HTERT RPE-1 (cell line): Measurements from ENCODE around the gene GLI3.

Source experiments
- in situ Hi-C: fragments of 300-500 bp; cut with MboI; formaldehyde crosslinking; loops from 4 replicates; pipeline ENCODE4 v1.14.3; 2020; ENCODE audit warnings: low sequenced_read_pairs

Gene GLI3

DNA sequence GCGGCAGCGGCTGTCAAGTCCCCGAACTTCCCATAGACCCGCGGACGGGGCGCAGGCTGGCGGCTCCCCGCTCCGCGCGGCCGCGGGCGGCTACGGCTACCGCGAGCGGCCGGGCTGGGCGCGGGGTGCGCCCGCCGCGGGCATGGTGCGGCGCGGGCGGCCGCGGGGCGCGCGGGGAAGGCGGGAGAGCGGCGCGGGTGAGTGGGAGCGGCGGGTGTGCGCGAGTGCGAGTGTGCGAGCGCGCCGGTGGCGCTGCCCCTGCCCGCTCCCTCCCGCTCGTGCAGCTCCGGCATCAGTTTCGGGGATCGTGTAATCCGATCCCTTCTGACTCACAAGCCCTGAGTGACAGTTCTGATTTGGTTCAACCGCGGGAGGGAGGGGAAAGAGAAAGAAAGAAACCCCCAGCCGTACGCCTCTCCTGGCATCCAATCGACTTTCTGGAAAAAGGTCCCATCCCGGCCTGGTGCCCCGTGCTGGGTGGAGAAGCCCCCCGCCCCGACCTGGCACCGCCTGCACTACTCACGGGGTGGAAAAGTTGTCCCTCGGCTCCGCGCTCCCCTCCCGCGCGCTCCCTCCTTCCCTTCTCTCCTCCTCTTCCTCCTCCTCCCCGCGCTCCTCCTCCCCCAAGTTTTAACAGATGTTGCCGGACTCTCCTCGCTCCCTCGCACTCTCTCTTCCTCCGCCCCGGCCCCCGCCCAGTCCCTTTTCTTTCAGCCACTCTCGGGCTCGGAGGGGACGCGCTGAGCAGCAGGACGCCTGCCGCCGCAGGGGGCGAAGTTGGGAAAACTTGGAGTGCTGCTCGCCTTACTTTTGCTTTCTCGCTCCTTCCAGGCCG lies at the start of gene GLI3:
GLI3 (minus strand) TSS at position 234 of the 835 bp plus-strand sequence. CDS start 13,956 bp downstream, outside the sequence.
- in situ Hi-C loops: no loop called here

DNA sequence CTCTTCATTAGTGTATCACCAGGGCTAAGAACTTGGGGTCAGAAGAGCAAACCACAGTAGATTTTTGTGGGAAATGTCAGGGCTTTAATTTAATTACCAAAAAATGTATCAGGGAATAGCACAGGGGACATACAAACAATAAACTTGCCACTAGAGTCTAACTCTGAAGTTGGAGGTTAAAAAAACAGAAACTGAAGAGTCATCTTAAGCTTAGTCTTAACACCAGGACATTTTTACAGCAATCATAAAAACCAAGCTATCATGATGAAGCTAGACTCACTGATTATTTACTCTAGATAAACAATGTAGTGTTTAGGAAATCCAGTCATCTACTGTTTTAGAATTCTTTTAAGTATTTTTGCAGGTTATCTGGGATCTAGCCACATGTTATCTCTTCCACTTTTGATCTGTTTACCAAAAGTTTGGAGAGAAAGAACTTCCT lies 48.4 kb upstream of the GLI3 start:
- in situ Hi-C loops: no loop called here

DNA sequence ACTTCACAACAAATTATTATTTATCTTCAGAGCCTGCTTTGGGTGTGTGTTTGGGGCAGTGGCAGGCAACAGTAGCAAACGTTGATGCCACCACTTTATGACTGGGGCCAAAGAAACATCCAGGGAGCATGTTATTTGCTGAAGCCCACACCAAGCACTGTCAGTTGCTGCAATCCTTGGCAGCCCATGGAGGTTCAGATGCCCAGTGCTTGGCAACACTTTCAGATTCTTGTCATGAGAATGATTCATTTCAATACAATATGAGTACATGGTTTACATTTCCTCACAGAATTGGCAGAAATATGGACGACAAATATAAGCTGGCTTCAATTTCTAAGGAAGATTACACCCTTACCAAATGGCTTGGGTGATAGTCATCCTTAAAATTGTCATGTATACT lies 46.5 kb upstream of the GLI3 start:
- in situ Hi-C loops: no loop called here

- in situ Hi-C loops: no loop called here
Measured at GRCh38 chr7:42278344-42278743, 41.3 kb upstream of the GLI3 start.

GRCh38 chr7:42274053-42274452 lies 37.0 kb upstream of the GLI3 start:
- in situ Hi-C loops: no loop called here

DNA sequence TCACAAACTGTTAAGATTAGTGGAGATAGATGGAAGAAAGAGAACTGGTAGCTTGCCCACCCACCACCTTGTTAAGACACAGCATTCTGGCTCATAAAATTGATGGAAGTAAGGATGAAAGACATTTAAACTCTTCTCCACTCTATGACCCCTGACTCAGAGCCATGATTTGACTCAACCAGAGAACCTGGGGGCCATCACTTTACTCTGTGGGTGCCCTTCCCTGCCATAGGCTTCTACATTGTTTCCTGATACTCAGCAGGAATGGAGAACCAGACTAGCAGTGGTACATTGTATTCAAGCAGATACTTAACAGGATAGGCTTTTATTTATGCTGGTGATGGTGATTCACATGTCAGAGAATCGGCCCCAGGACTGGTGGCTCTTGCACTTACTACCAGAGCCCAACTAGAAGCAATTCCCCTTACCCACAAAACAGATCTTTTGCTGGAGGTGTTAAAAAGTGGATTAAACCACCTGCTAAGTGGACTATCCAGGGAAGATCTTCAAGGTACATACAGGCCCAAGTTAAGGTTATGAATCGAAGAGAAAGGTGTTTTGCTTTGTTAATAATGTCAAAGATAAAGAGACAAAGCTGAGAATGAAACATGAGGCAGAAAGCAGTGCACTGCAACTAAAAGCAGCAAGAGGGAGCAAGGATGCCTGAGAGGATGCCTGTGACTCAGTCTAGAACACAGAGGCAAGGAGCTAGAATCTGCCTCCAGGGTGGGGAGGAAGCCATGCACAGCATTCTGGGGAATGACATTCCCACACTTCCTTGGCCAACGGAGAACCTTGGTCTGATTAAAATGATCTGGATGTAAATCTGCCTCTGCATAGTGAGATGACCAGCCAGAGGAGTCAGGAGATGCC lies 36.0 kb upstream of the GLI3 start:
- in situ Hi-C loops: no loop called here

DNA sequence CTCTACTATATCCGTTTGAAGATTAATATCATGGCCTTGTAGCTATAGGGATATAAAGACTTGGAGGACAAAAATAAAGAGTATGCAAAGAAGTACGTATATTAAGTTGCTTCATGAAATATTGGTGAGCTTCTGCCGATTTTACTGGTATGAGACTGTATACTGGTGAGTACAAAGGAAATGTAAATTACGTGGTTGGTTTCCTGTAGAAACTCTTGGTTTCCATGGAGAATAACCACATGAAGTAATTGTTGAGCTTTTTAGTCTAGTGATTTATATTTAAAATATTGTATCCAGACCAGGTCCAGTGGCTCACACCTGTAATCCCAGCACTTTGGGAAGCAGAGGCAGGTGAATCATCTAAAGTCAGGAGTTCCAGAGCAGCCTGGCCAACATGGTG lies 32.2 kb upstream of the GLI3 start:
- in situ Hi-C loops: no loop called here

- in situ Hi-C loops: no loop called here
Measured at GRCh38 chr7:42264702-42265101, 27.7 kb upstream of the GLI3 start.

DNA sequence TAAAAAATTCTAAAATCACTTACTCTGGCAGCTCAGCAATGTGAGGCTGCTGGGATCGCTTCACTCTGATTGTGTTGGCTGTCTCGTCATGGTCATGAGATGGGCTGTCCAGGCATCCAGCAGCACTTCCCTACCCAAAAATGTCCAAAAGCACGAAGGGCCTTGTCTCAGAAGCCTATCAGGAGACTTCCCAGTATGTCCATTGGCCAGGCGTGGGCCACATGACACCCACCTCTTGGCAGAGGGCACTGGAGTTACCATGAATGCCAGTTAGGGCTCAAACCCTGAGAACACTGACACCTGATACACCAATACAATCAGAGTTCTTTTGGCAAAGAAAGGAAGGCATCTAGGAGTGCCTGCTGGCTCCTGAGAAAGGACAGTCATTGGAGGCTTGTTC lies 27.0 kb upstream of the GLI3 start:
- in situ Hi-C loops: no loop called here

GRCh38 chr7:42262964-42263363 lies 26.0 kb upstream of the GLI3 start:
- in situ Hi-C loops: no loop called here

DNA sequence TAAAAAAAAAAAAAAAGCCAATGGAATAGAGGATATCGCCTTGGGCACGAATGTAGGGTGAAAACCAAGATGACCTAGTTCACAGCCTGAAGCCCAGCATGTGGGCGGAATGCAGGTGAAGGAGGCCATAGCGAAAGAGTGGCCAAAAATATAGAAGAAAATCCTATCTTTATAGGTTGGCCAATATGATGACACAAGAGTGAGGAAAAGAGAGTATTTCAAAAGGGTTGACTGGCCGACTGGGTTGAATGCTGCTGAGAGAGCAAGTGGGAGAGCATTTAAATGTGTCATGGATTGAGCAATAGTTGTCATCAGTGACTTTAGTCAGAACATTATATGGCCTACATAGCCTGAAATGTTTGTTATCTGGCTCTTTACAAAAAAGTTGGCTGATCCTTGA lies 17.2 kb upstream of the GLI3 start:
- in situ Hi-C loops: no loop called here

GRCh38 chr7:42253316-42253715 lies 16.3 kb upstream of the GLI3 start:
- in situ Hi-C loops: no loop called here

GRCh38 chr7:42250411-42250810 lies 13.4 kb upstream of the GLI3 start:
- in situ Hi-C loops: no loop called here

DNA sequence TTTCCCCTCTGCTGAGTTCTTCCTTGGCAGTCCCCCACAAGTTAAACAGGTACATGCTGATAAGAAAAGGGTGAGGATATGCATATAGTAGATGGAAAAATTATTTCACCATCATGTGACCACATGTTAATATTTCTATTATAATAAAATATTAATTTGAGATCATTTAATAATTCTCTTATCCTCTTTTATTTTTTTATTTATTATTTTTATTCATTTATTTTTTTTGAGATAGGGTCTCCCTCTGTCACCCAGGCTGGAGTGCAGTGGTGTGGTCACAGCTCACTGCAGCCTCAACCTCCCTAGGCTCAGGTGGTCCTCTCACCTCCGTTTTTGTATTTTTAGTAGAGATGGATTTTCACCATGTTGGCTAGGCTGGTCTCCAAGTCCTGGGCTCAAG lies 11.6 kb upstream of the GLI3 start:
- in situ Hi-C loops: no loop called here

DNA sequence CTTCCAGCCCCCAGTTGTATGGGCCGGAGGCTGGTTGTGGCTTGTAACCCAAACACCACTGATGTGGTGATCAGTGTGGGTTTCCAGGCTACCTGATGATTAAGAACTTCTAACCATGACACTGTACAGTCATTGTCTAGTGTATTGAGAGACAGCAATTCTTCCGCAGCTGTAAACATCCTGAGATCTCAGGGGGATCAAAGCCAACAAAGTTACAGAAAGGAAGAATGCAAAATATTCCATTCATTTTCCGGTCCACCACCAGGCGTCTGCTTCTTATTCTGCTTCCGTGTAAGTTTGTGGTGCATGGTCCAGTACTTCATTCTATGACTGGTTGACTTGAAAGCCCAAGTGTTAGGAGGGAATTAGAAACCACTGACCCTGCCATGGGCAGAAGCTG lies 10.3 kb upstream of the GLI3 start:
- in situ Hi-C loops: no loop called here

DNA sequence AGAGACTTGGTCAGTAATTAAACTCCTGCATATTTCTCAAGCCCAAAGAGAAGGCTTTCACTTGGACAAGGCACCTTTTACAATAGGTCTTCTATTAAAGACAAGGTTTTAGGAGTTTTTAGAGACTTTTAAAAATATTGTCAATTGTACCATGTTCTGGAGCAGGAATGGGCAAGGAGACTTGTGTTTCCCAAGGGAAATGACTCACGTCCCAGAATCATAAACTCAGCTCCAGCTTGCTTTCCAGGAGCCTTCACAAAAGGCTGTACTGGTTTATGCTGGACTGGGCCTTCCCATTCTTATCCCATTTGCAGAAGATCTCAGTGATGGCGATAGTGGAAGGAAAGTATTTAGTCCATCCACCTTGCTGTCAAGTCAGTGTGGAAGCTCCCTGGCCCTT lies 7.8 kb upstream of the GLI3 start:
- in situ Hi-C loops: no loop called here

DNA sequence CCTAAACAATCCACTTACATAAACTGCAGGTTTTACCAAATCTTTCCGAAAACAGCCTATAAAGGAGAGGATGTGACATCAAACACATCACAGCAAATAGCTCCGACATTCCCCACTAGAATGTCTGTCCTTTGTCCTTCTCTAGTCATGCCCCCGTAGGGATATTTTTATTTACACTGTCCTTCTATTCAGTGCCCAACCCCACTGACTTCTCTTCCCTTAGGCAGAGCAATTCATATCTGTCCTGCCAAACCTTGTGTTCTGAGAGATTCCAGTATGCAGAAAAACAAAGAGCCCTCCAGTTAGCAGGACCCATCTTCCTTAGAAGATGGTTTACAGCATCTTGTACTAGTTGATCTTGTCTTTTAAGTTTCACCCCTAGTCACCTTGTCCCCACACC lies 5.4 kb upstream of the GLI3 start:
- in situ Hi-C loops: no loop called here

DNA sequence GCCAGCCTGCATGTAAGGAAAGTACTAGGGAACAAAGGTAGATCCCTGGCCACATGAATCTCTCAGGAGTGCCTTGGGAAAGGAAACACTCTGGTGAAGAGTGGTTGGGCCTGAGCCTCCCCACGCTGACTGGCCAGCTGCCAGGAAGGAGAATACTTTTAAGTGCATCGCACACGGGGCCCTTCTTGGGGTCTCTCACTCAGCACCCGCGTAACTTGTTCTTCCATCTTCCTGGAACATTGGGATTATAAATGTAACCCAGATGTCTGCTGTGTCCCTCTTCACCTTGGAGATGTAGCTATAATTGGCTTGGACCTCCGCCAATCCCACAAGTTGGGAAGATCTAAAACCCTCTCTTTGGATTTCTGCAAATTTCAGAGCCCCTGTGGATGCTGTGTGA lies 4.4 kb upstream of the GLI3 start:
- in situ Hi-C loops: no loop called here

GRCh38 chr7:42240416-42240815 lies 3.4 kb upstream of the GLI3 start:
- in situ Hi-C loops: no loop called here

DNA sequence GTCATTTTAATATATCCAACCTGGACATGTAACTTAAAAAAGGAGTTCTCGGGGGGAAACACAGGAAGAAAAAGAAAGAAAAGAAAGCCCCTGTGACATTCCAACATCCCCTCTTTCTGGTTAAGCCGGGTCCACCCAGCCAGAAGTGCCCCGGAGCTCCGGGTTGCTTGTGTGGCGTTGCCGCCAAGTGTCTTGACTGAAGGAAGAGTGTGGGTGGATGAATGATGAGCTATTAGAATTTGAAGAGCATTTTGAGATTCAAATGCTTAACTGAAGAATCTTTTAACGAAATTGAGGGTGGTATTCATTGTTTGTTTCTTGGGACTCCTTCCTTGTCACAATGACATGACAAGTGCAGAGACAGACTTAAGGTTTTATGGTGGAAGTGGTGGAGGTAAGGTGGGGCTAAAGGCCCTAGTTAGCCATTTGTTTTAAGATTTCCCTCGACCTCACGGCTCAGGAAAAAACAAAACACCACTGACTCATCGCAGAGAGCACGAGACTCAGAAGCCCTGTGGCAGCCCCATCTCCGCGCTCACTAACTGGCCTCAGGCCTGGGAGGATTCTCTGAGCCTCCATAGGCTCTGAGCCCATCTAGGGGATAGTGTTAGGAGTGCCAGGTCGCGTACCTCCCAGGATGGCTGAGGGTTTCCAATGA lies 1.8 kb upstream of the GLI3 start:
- in situ Hi-C loops: no loop called here

DNA sequence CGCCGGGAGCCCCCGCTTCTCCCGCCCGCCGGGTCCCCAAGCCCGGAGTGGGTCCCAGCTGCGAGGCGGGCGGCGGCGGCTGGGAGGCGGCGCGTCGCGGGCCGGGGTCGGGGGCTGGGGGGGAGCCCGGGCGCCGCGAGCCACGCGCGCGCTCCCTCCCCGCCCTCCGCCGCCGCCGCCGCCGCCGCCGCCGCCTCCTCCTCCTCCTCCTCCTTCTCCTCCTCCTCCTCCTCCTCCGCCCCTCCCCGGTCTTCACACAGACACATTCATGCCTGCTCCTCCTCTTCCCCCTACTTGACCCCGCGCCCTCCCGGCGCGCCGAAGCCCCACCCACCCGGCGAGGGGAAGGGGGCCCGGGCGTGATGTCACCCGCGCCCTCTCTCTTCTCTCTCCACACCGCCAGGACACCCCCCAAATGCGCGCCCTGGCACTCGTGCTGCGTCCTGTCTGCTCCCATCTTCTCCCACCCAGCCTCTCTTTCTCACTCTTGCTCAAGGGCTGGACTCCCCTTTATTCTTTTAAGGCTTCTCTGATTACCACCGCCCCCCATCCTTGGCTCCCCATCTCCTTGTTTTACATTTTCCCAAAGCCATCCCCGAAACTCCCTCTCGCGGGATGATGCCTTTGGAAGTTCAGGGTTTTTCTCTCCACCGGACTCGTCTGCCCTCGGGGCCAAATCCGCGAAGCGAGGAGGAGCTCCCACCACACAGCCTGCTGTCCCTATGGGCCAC lies 967 bp upstream of the GLI3 start:
- in situ Hi-C loops: no loop called here
